ENCODE results near the gene SYT8. TPM values are rescaled to one million over a fixed set of nuclear protein-coding genes. Genes with fewer than 3 reads are reported as not detected.
A peak's percentile ranks its signal among the peaks of the same experiment; 100 is the strongest.

The SYT8 gene
- total and polyA plus RNA-seq, 2 donors (not counting 1 experiment from before 2014, with no cell fraction given) = not detected

DNA sequence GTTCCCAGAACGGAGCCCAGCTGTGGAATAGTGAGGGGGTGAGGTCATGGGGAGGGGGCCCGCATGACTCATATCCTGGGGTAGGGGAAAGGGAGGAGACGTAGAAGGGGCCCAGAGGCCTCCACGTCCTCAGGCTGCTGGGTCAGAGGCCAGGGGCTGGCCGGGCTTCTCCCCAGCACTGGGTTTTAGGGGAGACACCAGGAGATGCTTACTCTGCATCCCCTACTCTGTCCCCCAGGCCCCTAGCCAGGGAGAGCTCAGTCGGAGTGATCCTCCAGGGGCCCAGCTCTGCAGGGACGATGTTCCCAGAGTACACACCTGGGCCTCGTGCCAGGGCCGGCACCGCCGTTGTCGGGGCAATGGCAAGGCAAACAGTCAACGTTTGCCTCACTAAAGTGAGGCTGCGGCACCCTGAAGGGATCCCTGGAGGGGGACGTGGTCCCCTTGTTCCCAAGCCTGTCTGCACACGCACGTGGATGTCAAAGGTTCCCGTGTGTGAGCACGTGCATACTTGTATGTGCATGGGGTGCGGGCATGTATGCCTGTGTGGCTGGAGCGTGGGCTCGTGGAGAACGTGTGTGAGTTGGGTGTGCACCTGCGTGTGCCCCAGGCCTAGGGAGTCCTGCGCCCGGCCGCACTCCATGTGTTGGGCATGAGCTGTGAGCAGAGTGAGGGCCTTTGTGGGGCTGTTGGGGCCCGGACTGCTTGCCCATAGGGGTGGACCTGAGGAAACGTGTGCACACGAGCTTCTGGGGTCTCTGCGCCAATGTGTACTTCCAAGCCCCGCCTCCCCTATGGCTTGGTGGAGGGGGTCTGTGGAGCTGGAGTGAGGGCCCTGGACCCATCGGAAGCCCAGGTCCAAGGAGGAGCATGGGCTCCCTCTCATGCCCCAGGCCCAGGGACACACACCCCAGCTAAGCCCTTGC, 42.7 kb downstream of the SYT8 start:
- H3K4me1 Mint-ChIP-seq = peaks cover 63% of the 10 kb centered on the region
- ATAC-seq (ENCODE audit: low read depth) = no peak
- peaks cover 77% of the 10 kb centered on the region for H3K79me2 ChIP-seq (ENCODE audit: control insufficient read depth, insufficient read depth, low read length)
- no peak overlapping the region for H3K27ac ChIP-seq (ENCODE audit: low read length in 2 of 2)
- DNase-seq = no peak
- peak overlapping the region; percentile 63 for H3K27ac Mint-ChIP-seq
- H4K20me1 ChIP-seq (ENCODE audit: control insufficient read depth, insufficient read depth, low read length, poor library complexity, severe bottlenecking) = peaks cover 100% of the 10 kb centered on the region
- TF ChIP-seq, protein P1, sequence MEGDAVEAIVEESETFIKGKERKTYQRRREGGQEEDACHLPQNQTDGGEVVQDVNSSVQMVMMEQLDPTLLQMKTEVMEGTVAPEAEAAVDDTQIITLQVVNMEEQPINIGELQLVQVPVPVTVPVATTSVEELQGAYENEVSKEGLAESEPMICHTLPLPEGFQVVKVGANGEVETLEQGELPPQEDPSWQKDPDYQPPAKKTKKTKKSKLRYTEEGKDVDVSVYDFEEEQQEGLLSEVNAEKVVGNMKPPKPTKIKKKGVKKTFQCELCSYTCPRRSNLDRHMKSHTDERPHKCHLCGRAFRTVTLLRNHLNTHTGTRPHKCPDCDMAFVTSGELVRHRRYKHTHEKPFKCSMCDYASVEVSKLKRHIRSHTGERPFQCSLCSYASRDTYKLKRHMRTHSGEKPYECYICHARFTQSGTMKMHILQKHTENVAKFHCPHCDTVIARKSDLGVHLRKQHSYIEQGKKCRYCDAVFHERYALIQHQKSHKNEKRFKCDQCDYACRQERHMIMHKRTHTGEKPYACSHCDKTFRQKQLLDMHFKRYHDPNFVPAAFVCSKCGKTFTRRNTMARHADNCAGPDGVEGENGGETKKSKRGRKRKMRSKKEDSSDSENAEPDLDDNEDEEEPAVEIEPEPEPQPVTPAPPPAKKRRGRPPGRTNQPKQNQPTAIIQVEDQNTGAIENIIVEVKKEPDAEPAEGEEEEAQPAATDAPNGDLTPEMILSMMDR (IDR thresholded peaks at IDR 0.05) = no peak
- TF ChIP-seq EZH2 (IDR thresholded peaks at IDR 0.05; ENCODE audit: borderline replicate concordance, insufficient read depth, low read depth, low read length, poor library complexity, severe bottlenecking) = no peak
- WGBS (ENCODE audit: insufficient coverage) = 74% methylated on average over 31 of the region's 33 CpGs
- H3K9me3 ChIP-seq (ENCODE audit: control extremely low read depth in 1 of 3, control insufficient read depth in 2 of 3, insufficient read depth in 1 of 3, low read length in 2 of 3) = no peaks in the 10 kb centered on the region
- H3K36me3 ChIP-seq (replicated peaks in 1 of 2; ENCODE audit: control extremely low read depth in 1 of 2, control insufficient read depth in 1 of 2, extremely low read depth in 1 of 2, insufficient read depth in 2 of 2, low read length in 1 of 2) = peaks cover 0 to 30% of the 10 kb centered on the region in 2 experiments
- H2AFZ ChIP-seq (ENCODE audit: insufficient read depth, low read depth, low read length, poor library complexity, severe bottlenecking) = no peak overlapping the region
- H3K4me1 ChIP-seq (ENCODE audit: control insufficient read depth in 2 of 2, insufficient read depth in 2 of 2, low read length in 2 of 2) = peaks cover 41 to 82% of the 10 kb centered on the region in 2 donors
- no peak overlapping the region for H3K4me3 ChIP-seq (ENCODE audit: control extremely low read depth in 1 of 5, extremely low read depth in 1 of 5, insufficient read depth in 1 of 5, low read depth in 2 of 5, low read length in 4 of 5)
- intact Hi-C loops (cut with micrococcal nuclease) = no loop called here
- H3K27me3 Mint-ChIP-seq = no peaks in the 10 kb centered on the region
- no peak overlapping the region for H3K4me2 ChIP-seq (replicated peaks; ENCODE audit: low read depth, low read length, poor library complexity, severe bottlenecking)
- H3K9ac ChIP-seq (ENCODE audit: low read length) = no peak overlapping the region
- no peaks in the 10 kb centered on the region for H3K9me3 Mint-ChIP-seq (ENCODE audit: insufficient read depth)
- ChIA-PET CTCF (interaction anchor here (0.7 to 2.2 kb wide), 5 partner anchors 22 to 274 kb away, joined by 3 to 10 read pairs (median 6); no protein-coding TSS in a partner anchor), POLR2A (interaction anchor here (0.6 kb wide), 1 partner anchor 27 kb away, joined by 3 read pairs; no protein-coding TSS in a partner anchor)
- peak overlapping the region; percentile 23 for H3K4me3 Mint-ChIP-seq
- H3K27me3 ChIP-seq (replicated peaks in 1 of 4; ENCODE audit: control extremely low read depth in 1 of 4, control insufficient read depth in 3 of 4, insufficient read depth in 4 of 4, low read length in 3 of 4) = no peaks in the 10 kb centered on the region

Measured in B cell (primary cell).